OCI-LY3 (cell line): ENCODE data around the gene FARP1.

Experiments
- EZH2phosphoT487 ChIP-seq: fragments of 200-600 bp; shearing (Covaris generic); IDR thresholded peaks from 2 replicates; pipeline ENCODE4 v1.6.1; 2018; ENCODE audit warnings: antibody characterized with exemption, mixed run types, low read depth
- TF ChIP-seq, protein P1 (sequence below): fragments of 200-600, 300-600 bp; sonication (generic); IDR thresholded peaks from 2 replicates; pipeline ENCODE4 v1.5.1; 2014; ENCODE audit warnings: antibody characterized with exemption, low read length, low read depth

DNA sequence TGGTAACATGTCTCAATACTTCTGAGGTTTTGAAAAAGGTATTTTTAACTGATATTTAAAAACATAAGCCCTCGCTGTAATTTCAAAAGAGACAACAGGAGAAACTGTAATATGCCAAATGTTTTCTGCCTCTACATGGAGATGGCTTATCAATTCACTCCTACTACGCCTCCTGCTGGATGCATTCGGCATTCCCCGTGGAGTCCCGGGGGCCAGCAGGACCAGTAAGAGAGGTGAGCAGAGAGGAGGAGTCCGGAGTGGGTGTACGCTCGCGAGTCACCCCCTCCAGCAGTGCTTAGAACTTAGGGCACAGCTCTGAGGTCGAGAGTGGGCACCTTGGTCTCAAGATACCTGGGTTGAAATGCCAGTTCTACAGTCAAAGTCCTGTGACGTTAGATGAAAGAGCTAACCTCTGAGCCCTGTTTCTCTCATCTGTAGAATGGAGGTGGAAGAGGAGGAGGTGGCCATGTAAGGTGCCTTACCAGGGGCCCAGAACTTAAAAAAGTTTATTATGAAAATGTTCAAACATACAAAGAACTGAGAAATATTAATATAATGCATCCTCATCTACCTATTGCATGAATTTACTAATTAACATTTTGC, 323.8 kb downstream of the FARP1 start:
- TF ChIP-seq, protein P1, sequence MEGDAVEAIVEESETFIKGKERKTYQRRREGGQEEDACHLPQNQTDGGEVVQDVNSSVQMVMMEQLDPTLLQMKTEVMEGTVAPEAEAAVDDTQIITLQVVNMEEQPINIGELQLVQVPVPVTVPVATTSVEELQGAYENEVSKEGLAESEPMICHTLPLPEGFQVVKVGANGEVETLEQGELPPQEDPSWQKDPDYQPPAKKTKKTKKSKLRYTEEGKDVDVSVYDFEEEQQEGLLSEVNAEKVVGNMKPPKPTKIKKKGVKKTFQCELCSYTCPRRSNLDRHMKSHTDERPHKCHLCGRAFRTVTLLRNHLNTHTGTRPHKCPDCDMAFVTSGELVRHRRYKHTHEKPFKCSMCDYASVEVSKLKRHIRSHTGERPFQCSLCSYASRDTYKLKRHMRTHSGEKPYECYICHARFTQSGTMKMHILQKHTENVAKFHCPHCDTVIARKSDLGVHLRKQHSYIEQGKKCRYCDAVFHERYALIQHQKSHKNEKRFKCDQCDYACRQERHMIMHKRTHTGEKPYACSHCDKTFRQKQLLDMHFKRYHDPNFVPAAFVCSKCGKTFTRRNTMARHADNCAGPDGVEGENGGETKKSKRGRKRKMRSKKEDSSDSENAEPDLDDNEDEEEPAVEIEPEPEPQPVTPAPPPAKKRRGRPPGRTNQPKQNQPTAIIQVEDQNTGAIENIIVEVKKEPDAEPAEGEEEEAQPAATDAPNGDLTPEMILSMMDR, result peak; percentile 72
- no peak for TF ChIP-seq EZH2phosphoT487
